Astrocyte (in vitro differentiated cells and primary cell): ENCODE results near the gene NR2F2. TPM values are rescaled to one million over a fixed set of nuclear protein-coding genes. Genes with fewer than 3 reads are reported as not detected.
A peak's percentile ranks its signal among the peaks of the same experiment; 100 is the strongest.

Experiments
- DNase-seq: peaks from one replicate; pipeline ENCODE4 v3.0.0-alpha.2; 2010; ENCODE audit warnings: low read depth
- FAIRE-seq: peaks from 2 replicates; lab custom pipeline; 2011; peaks lifted over from hg19 to GRCh38; lab: Jason Lieb, UNC
- H2AFZ ChIP-seq: 2 replicates; pipeline ENCODE4 v1.6.0; 2012; ENCODE audit warnings: low read depth, low read length, inconsistent platforms
- H3K27ac ChIP-seq: 2 replicates; pipeline ENCODE4 v1.5.1; 2011; ENCODE audit warnings: low read depth, low read length, inconsistent platforms
- H3K27me3 ChIP-seq: 2 replicates; pipeline ENCODE4 v1.6.0; 2011; ENCODE audit warnings: low read length, inconsistent platforms; ENCODE audit not compliant: insufficient read depth
- H3K36me3 ChIP-seq: 2 replicates; pipeline ENCODE4 v1.5.1; 2011; ENCODE audit warnings: low read length, inconsistent platforms; ENCODE audit not compliant: insufficient read depth
- H3K4me1 ChIP-seq: 2 replicates; pipeline ENCODE4 v1.5.1; 2011; ENCODE audit warnings: low read length, inconsistent platforms; ENCODE audit not compliant: insufficient read depth
- H3K4me2 ChIP-seq: 2 replicates; pipeline ENCODE4 v1.6.0; 2012; ENCODE audit warnings: low read length, inconsistent platforms
- H3K4me3 ChIP-seq: 2 replicates; pipeline ENCODE4 v1.5.1; 2011; ENCODE audit warnings: low read depth, mild to moderate bottlenecking, low read length, inconsistent platforms; ENCODE audit not compliant: insufficient read depth
- H3K79me2 ChIP-seq: 2 replicates; pipeline ENCODE4 v1.6.0; 2012; ENCODE audit warnings: mild to moderate bottlenecking, low read length, inconsistent platforms; ENCODE audit not compliant: insufficient read depth
- H3K9ac ChIP-seq: 2 replicates; pipeline ENCODE4 v1.6.0; 2012; ENCODE audit warnings: mild to moderate bottlenecking, low read length, inconsistent platforms
- H3K9me3 ChIP-seq: 2 replicates; pipeline ENCODE4 v1.5.1; 2012; ENCODE audit warnings: low read depth, mild to moderate bottlenecking, low read length, inconsistent platforms; ENCODE audit not compliant: insufficient read depth
- H4K20me1 ChIP-seq: 2 replicates; pipeline ENCODE4 v1.6.0; 2012; ENCODE audit warnings: low read length, inconsistent platforms; ENCODE audit not compliant: insufficient read depth
- H3K27ac Mint-ChIP-seq: one replicate; pipeline ENCODE4 v1.8.0; 2021; ENCODE audit warnings: mild to moderate bottlenecking, mixed read lengths; ENCODE audit not compliant: unreplicated experiment
- H3K27me3 Mint-ChIP-seq: one replicate; pipeline ENCODE4 v1.8.0; 2021; ENCODE audit warnings: low read depth, mixed read lengths; ENCODE audit not compliant: unreplicated experiment
- H3K36me3 Mint-ChIP-seq: one replicate; pipeline ENCODE4 v1.8.0; 2021; ENCODE audit warnings: low read depth, mixed read lengths; ENCODE audit not compliant: unreplicated experiment
- H3K4me1 Mint-ChIP-seq: one replicate; pipeline ENCODE4 v1.8.0; 2021; ENCODE audit warnings: low read depth, mixed read lengths; ENCODE audit not compliant: unreplicated experiment
- H3K4me3 Mint-ChIP-seq: one replicate; pipeline ENCODE4 v1.8.0; 2021; ENCODE audit warnings: mild to moderate bottlenecking, moderate library complexity, mixed read lengths; ENCODE audit not compliant: unreplicated experiment
- H3K9me3 Mint-ChIP-seq: one replicate; pipeline ENCODE4 v1.8.0; 2021; ENCODE audit warnings: mild to moderate bottlenecking, mixed read lengths; ENCODE audit not compliant: unreplicated experiment
- CTCF ChIP-seq: IDR thresholded peaks from 2 replicates; pipeline ENCODE4 v1.5.1; 2011; ENCODE audit warnings: low read depth, mild to moderate bottlenecking, inconsistent platforms, low read length, moderate library complexity; ENCODE audit not compliant: insufficient read depth
- EZH2 ChIP-seq: IDR thresholded peaks from 2 replicates; pipeline ENCODE4 v1.6.1; 2012; ENCODE audit warnings: mild to moderate bottlenecking, low read length, inconsistent platforms; ENCODE audit not compliant: insufficient read depth
- total RNA-seq: library from RNA; stranded (reverse); gene quantifications from 2 replicates; pipeline ENCODE4 v1.2.1, GENCODE V29; 2021

The NR2F2 gene
- total RNA-seq, 1 donor from 2014 or later: 75.8 TPM

GRCh38 chr15:96321639-96322535 lies 8.6 kb upstream of the NR2F2 start:
- TF ChIP-seq EZH2 (no peak), CTCF (no peak)
- DNase-seq (peak; percentile 35), FAIRE-seq (no peak)
- H3K9me3 Mint-ChIP-seq: peaks cover 2% of the 10 kb centered on the region
- peaks cover 50% of the 10 kb centered on the region for H3K27me3 Mint-ChIP-seq
- Histone ChIP-seq H3K4me2 (peak overlapping the region; percentile 85), H3K4me1 (peaks cover 41% of the 10 kb centered on the region), H3K9me3 (no peaks in the 10 kb centered on the region), H3K36me3 (no peaks in the 10 kb centered on the region), H2AFZ (peak overlapping the region; percentile 48), H4K20me1 (no peaks in the 10 kb centered on the region), H3K9ac (peak overlapping the region; percentile 91), H3K27ac (peak overlapping the region; percentile 85), H3K4me3 (peak overlapping the region; percentile 46), H3K79me2 (peaks cover 93% of the 10 kb centered on the region), H3K27me3 (no peaks in the 10 kb centered on the region)
- H3K4me3 Mint-ChIP-seq: peak overlapping the region; percentile 60
- peaks cover 6% of the 10 kb centered on the region for H3K4me1 Mint-ChIP-seq
- H3K27ac Mint-ChIP-seq: no peak overlapping the region
- H3K36me3 Mint-ChIP-seq: peaks cover 4% of the 10 kb centered on the region

DNA sequence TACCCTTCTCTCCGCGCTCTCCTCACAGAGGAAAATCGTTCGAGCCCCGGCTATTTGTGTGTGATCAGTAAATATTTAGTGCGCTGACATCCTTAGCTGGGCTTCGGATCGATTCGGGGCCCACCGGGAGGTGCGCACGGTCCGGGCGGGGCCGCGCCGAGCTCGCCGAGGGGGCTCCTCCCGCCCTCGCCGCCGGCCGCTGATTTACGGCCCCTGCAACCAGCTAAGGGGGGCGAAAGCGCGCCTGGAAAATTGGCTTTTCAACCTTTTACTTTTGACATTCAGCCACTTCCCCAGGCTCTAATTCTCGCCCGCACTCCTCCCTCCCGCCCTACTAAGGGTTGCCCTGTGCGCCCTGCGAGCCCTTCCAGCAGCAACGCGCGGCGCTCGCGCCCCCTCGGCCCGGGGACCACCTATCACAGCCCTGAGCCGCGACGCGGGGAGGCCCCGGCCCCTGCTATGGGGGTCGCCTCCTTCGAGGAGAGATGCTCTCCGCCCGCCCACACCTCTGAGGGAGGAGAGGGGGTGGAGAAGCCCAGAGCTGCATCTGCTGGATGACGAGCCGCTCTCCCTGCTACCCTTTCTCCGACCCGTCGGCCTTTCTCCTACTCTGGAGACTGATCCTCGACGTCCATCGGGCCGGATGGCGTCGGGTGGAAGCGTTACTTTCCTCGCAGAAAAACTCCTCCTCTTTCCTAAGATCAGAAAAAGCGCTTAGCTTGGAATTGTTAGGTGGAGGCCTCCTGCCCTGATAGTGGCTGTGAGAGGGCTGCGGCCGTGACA lies 7.8 kb upstream of the NR2F2 start:
- H3K9ac ChIP-seq: peak overlapping the region; percentile 91
- peak overlapping the region; percentile 85 for H3K27ac ChIP-seq
- TF ChIP-seq EZH2 (peak; percentile 25), CTCF (no peak)
- Mint-ChIP-seq H3K4me3 (peak overlapping the region; percentile 15), H3K4me1 (peaks cover 6% of the 10 kb centered on the region), H3K36me3 (peaks cover 4% of the 10 kb centered on the region), H3K27ac (no peak overlapping the region), H3K9me3 (peaks cover 2% of the 10 kb centered on the region), H3K27me3 (peaks cover 44% of the 10 kb centered on the region)
- no peaks in the 10 kb centered on the region for H3K9me3 ChIP-seq
- peak overlapping the region; percentile 85 for H3K4me2 ChIP-seq
- FAIRE-seq: no peak
- H3K36me3 ChIP-seq: no peaks in the 10 kb centered on the region
- peak overlapping the region; percentile 48 for H2AFZ ChIP-seq
- H3K4me3 ChIP-seq: peak overlapping the region; percentile 46
- no peaks in the 10 kb centered on the region for H4K20me1 ChIP-seq
- H3K27me3 ChIP-seq: no peaks in the 10 kb centered on the region
- peak; percentile 16 for DNase-seq
- peaks cover 97% of the 10 kb centered on the region for H3K79me2 ChIP-seq
- peaks cover 41% of the 10 kb centered on the region for H3K4me1 ChIP-seq
